ACHN (cell line): ENCODE data around the gene MPHOSPH6.
"Not testable (repeated sequence)": the region's sequence is repeated elsewhere in the genome, so short reads cannot be mapped to it uniquely, and the experiment has no call there.

Source experiments
- DNase-seq: peaks from one replicate; pipeline ENCODE4 v3.0.0-alpha.2; 2015
- in situ Hi-C: cut with HindIII; loops from 2 replicates; pipeline ENCODE4 v1.10.0; 2017; ENCODE audit warnings: low sequenced_read_pairs, low pct_ligation_motif_present, low pct_unique_long_range_greater_than_20kb

The MPHOSPH6 gene

DNA sequence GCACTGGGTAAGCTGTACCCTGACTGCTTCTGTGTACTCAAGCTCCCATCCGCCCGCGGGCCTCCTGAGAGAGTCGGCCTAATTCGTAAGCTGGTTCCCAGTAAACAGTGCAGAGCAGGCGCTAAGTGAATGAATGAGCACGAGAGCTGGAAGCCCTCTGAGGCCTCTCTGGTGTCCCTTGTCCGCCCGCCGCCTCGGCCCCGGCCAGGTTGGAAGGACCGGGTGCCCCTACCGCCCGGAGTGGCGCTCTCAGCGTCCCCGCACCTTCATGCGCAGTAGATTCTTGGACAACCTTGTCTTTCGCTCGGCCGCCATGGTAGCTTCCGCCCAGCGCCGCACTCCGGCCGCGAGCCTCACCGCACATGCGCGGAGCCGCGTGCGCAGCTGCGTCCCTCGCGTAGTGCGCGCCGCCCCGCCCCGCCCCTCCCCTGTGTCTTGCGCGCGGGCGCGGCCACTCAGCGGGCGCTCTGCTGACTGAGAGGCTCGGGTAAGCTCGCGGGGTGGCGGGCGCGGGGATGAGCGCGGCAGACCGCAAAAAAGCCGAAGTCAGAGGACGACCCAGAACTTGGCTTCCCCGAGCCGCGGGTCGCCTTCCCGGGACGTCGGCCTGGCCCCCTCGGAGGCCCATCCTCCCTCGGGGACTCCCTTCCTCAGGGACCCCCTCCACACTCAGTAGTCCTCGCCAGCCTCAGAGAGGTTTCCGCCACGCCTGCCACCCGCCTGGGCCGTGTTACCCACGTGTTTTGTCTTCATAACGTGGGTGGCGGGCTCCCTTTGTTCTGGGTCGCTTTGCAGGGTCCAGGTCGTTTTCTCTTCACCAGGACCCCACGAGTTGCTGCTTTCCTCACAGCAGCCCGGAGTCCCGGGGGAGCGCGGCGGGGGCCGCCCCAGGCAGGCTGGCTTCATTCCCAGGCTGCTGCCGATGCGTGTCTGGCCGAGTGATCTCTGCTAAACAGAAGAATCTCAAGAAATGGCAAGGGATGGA, at the start of gene MPHOSPH6:
TSS of gene MPHOSPH6 (minus strand) at position 364 of the 985 bp plus-strand sequence. CDS start at position 315, 49 bp downstream.
- in situ Hi-C loops: no loop called here
- DNase-seq: peak; percentile 96

DNA sequence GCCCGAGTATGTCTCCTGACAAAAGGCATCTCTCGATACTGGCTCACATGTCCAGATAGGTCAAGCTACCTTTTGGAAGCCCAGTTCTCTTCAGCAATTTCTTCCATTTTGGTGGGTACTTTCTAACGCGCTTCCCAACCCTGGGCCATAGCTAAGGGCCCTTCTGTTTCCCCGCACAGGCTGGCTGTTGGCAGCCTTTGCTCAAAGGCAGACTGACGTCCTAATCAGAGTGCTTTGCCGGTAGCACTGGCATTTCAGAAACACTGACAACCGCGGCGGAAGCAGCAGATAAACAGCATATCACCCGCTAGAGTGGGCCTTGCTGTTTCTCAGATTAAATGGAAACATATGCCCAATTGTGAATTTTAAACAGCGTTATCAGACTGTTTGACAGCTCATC, 49.3 kb upstream of the MPHOSPH6 start:
- no peak for DNase-seq
- in situ Hi-C loops: no loop called here

- in situ Hi-C loops, DNase-seq: not testable (repeated sequence)
Measured at GRCh38 chr16:82209314-82209713, 39.3 kb upstream of the MPHOSPH6 start.

- DNase-seq: no peak
- in situ Hi-C loops: no loop called here
Measured at GRCh38 chr16:82203198-82203597, 33.2 kb upstream of the MPHOSPH6 start.

DNA sequence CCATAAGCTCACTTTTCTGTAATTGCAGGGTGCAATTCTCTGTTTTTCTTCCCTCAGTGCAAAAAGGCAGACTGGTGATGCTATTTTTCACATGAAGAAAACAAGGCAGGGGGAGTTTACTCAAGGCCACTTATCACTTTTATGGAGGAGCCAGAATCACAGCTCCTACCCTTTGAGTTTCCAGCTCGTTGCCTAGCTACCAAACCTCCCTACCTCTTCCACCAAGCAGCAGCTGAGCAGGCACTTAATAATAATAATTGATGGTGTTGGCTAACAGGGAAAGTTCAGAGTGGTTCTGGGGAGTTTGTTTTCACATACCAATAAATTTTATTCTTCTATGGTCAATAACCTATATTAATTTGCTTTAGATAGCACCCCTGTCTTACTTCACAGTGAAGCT, 31.9 kb upstream of the MPHOSPH6 start:
- in situ Hi-C loops: no loop called here

GRCh38 chr16:82201351-82201750, 31.3 kb upstream of the MPHOSPH6 start:
- no peak for DNase-seq
- in situ Hi-C loops: no loop called here

More for the DNA sequence above, 31.9 kb upstream of the MPHOSPH6 start:
- DNase-seq: no peak

- in situ Hi-C loops: no loop called here
- DNase-seq: no peak
Measured at GRCh38 chr16:82199209-82199608, 29.2 kb upstream of the MPHOSPH6 start.

DNA sequence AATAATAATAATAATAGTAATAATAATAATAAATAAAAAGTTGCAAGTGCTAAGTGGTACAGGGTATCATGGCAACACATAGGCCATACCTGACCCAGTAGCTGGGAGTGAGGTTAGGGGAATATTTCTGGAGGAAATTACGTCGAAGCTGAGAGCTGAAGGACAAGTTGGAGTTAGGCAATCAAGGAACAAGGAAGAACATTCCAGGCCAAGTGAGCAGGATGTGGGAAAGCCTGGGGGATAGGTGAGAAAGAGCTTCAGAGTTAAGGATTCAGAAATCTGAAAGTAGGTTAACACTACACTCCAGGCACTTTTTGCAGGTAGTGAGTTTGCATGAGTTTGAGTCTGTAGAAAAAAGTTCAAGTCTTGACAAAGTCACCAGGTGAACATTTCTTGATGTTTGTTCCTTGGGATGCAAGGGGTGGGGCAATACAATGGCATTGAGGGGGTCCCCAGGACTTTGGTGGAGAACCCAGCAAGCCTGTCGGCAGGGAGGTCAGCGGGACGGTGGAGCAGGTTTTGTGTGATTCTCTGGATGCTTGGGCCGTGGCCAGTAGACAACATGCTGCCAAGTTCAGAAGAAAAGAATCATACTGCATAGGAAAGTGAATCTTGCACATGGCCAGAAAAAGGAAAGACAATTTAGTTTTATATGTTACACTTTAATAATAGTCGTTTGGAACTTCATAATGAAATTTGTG, 27.7 kb upstream of the MPHOSPH6 start:
- in situ Hi-C loops: no loop called here
- DNase-seq: no peak

DNA sequence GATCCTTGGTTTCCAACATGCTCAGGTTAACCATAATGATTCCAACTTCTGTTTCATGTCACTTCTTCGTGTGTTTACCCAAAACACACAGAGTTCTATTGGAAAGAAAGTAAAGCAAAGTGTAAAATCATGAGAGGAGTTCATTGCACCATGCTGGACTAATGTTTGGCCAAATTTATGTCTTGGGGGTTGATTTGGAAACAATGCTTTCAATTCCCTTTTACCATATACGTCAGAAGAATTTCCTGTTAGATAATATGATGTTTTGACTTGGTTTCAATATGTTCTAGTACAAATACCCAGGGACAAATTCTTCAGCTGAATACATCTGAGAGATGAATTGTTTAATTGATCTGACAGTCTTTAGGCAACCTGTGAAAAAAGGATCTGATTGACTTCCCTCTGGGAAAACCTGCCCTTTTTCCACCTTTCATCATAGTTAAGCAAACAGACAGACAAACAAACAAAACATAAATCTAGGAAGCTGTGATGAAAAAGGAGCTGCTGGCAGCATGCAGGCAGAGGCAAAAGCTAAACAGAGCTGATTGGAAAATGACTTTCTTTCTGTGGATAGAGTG, 26.0 kb upstream of the MPHOSPH6 start:
- DNase-seq: no peak
- in situ Hi-C loops: no loop called here

GRCh38 chr16:82194086-82194485, 24.1 kb upstream of the MPHOSPH6 start:
- DNase-seq: no peak
- in situ Hi-C loops: no loop called here

DNA sequence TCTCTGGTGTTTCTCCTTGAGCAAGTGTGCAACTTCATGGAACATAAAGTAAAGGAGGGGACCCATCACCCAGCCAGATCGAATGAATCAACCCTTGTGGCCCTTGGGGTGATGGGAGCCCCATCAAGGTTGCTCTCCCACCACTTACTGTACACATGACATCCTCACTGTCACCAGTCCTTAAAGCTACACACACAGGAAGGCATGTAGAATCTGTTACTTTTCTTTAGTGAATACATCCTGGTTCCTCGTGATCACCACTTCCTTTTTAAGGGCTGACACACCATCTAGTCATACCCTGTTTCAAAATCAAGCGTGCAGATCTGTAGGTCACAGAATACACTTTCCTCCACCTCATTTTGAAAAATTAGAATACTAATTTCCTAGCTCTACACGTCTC, 22.6 kb upstream of the MPHOSPH6 start:
- no peak for DNase-seq
- in situ Hi-C loops: no loop called here

- no peak for DNase-seq
- in situ Hi-C loops: no loop called here
Measured at GRCh38 chr16:82190386-82190785, 20.4 kb upstream of the MPHOSPH6 start.

- DNase-seq: no peak
- in situ Hi-C loops: no loop called here
Measured at GRCh38 chr16:82187829-82188228, 17.8 kb upstream of the MPHOSPH6 start.

GRCh38 chr16:82185012-82185411, 15.0 kb upstream of the MPHOSPH6 start:
- in situ Hi-C loops: no loop called here
- no peak for DNase-seq

GRCh38 chr16:82184213-82184612, 14.2 kb upstream of the MPHOSPH6 start:
- in situ Hi-C loops: no loop called here

DNA sequence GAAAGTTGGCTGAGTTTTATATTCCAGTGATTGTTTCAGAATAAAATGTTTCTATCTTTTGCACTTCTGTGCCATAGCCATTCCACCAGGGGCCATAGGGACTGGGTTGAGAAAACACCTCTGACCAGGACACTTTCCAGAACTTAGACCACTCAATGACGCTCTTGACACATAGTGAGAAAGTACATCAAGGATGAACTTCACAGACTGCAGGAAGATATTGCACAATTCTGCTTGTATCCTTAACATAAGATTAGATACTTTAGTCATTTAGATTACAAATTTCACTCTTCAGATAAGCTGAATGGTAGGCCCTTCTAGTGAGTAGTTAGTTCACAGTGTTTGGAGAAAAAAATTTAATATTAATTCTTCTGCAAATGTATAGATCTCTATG, 13.0 kb upstream of the MPHOSPH6 start:
- in situ Hi-C loops: no loop called here
- DNase-seq: no peak

More at GRCh38 chr16:82184213-82184612, 14.2 kb upstream of the MPHOSPH6 start:
- DNase-seq: no peak

DNA sequence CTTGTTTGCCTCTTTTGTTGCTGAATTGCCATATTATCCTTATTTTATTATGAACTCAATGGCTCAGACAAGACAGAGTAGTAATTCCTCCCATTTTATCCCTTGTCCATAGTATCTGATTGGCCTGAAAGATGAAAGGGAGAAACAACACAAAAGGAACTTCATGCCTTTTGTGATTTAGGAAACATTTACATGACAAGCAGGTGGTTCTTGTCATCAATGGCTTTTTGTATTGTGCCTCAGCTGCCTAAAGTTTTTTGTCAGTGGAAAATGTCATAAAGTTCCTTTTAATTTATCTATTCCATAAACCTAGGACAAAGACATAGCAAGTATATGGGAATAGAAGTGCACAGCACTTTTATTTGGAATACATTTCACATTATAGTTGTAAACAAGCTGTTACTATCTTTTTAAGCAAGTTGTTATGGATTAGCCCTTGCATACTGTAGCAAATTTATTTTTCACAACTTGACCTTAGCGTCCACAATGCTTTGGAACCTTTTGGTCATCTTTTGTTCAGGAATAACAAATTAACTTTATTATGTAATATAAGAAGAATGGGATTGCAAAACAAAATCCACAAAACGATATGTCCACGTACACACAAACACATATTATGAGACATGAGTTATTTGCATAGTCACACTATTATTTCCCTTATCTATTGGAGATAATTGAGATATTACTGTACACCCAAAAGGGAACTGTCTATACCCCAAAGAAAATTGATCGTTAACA, 12.4 kb upstream of the MPHOSPH6 start:
- in situ Hi-C loops: no loop called here
- no peak for DNase-seq

- DNase-seq: no peak
- in situ Hi-C loops: no loop called here
Measured at GRCh38 chr16:82181461-82182185, 11.6 kb upstream of the MPHOSPH6 start.
